Limb (tissue), 2 donors: Measurements from ENCODE around the gene GBP5.
A peak's percentile ranks its signal among the peaks of the same experiment; 100 is the strongest.
"Not testable (repeated sequence)": the region's sequence is repeated elsewhere in the genome, so short reads cannot be mapped to it uniquely, and the experiment has no call there.

Experiments used
- DNase-seq, 2 donors: peaks; one replicate each; pipeline ENCODE4 v3.0.0-alpha.2; 2016; ENCODE audit errors: extremely low spot score in 2 of 2

The GBP5 gene

GRCh38 chr1:89284078-89284763 is 11.6 kb upstream of the GBP5 start:
- not testable (repeated sequence) for DNase-seq

- no peak for DNase-seq
Measured at GRCh38 chr1:89280766-89281165, 8.1 kb upstream of the GBP5 start.

- DNase-seq, result no peak
Measured at GRCh38 chr1:89279011-89279466, 6.4 kb upstream of the GBP5 start.

GRCh38 chr1:89277725-89278124 is 5.1 kb upstream of the GBP5 start:
- DNase-seq, result no peak

- no peak for DNase-seq
Measured at GRCh38 chr1:89276690-89277089, 4.0 kb upstream of the GBP5 start.

GRCh38 chr1:89274411-89274857 is 1.8 kb upstream of the GBP5 start:
- no peak for DNase-seq

GRCh38 chr1:89273324-89273778 is 691 bp upstream of the GBP5 start:
- no peak for DNase-seq

GRCh38 chr1:89271341-89272015 is 1.2 kb downstream of the GBP5 start:
- DNase-seq, result no peak

GRCh38 chr1:89270423-89270822 is 2.2 kb downstream of the GBP5 start:
- no peak for DNase-seq

- DNase-seq, result no peak
Measured at GRCh38 chr1:89269277-89269676, 3.4 kb downstream of the GBP5 start.

- DNase-seq, result no peak
Measured at GRCh38 chr1:89262643-89263042, 10.0 kb downstream of the GBP5 start.

- no peak for DNase-seq
Measured at GRCh38 chr1:89261926-89262515, 10.6 kb downstream of the GBP5 start.

- peak in 1 of 2 donors; percentile 19 for DNase-seq
Measured at GRCh38 chr1:89260566-89261255, 11.9 kb downstream of the GBP5 start.

- DNase-seq, result no peak
Measured at GRCh38 chr1:89260042-89260441, 12.6 kb downstream of the GBP5 start.

GRCh38 chr1:89259283-89259971 is 13.2 kb downstream of the GBP5 start:
- DNase-seq, result no peak

- DNase-seq, result no peak
Measured at GRCh38 chr1:89257041-89257440, 15.6 kb downstream of the GBP5 start.

- not testable (repeated sequence) for DNase-seq
Measured at GRCh38 chr1:89255581-89255980, 17.1 kb downstream of the GBP5 start.

GRCh38 chr1:89254658-89255287 is 17.9 kb downstream of the GBP5 start:
- no peak for DNase-seq

GRCh38 chr1:89243046-89243445 is 29.6 kb downstream of the GBP5 start:
- DNase-seq, result no peak
